PFSK-1 (cell line): ENCODE data around the gene STARD4.

ENCODE experiments used
- FOXP2 ChIP-seq: optimal IDR thresholded peaks from 2 replicates; pipeline ENCODE3; 2011; ENCODE audit warnings: borderline replicate concordance, control low read depth, inconsistent platforms; ENCODE audit not compliant: insufficient read depth; ENCODE audit errors: extremely low read length, extremely low read depth
- POLR2AphosphoS5 ChIP-seq: IDR thresholded peaks from 2 replicates; pipeline ENCODE4 v1.6.1; 2012; ENCODE audit warnings: low read depth, mild to moderate bottlenecking, control low read depth, low read length, moderate library complexity
- REST ChIP-seq, 2 experiments: IDR thresholded peaks; 2 replicates each; pipeline versions ENCODE4 v1.6.1 to v1.8.0; 2011 to 2012; ENCODE audit warnings: low read depth in 2 of 2, low read length in 2 of 2, control low read depth in 1 of 2, inconsistent platforms in 1 of 2, mild to moderate bottlenecking in 1 of 2, moderate library complexity in 1 of 2; ENCODE audit not compliant: insufficient read depth in 1 of 2
- SIN3A ChIP-seq: IDR thresholded peaks from 2 replicates; pipeline ENCODE4 v1.6.1; 2012; ENCODE audit warnings: mild to moderate bottlenecking, low read length, moderate library complexity, borderline replicate concordance; ENCODE audit not compliant: insufficient read depth

GRCh38 chr5:111469903-111470302, 42.4 kb downstream of the STARD4 start:
- TF ChIP-seq REST (IDR thresholded peaks at IDR 0.05; ENCODE audit: insufficient read depth in 1 of 2, low read depth in 2 of 2, low read length in 2 of 2) = no peak
- no peak for TF ChIP-seq POLR2AphosphoS5
- TF ChIP-seq FOXP2 = no peak
- TF ChIP-seq SIN3A = no peak
